ENCODE measurements around the gene CD2AP. TPM values are rescaled to one million over a fixed set of nuclear protein-coding genes. Genes with fewer than 3 reads are reported as not detected.

Gene CD2AP
- total and polyA plus RNA-seq, 2 of the 8 experiments (the other 6 are each of a cell fraction or from before 2014, with no cell fraction given), result 8.6 to 75.6 TPM

GRCh38 chr6:47671777-47672176, 194.2 kb downstream of the CD2AP start (continued):
- TF ChIP-seq CHD2 (IDR thresholded peaks at IDR 0.05; ENCODE audit: low read length) (no peak), JUN (IDR thresholded peaks at IDR 0.05; ENCODE audit: low read depth, low read length) (no peak), POLR2A (IDR thresholded peaks at IDR 0.05; ENCODE audit: control extremely low read depth in 1 of 2, low read depth in 2 of 2, low read length in 2 of 2) (no peak), RNF2 (IDR thresholded peaks at IDR 0.05; ENCODE audit: borderline replicate concordance, low read depth, low read length, missing control alignments, poor library complexity, severe bottlenecking) (no peak), HDAC6 (IDR thresholded peaks at IDR 0.05; ENCODE audit: low read depth, low read length) (no peak)
